Fibroblast of the aortic adventitia (primary cell): Measurements from ENCODE around the gene ZC3H12C. TPM values are rescaled to one million over a fixed set of nuclear protein-coding genes. Genes with fewer than 3 reads are reported as not detected.

Experiments
- DNase-seq: peaks from one replicate; pipeline ENCODE4 v3.0.0-alpha.2; 2010; ENCODE audit warnings: low read depth
- H3K4me3 ChIP-seq: 2 replicates; pipeline ENCODE4 v1.5.1; 2011; ENCODE audit warnings: low read depth, mild to moderate bottlenecking, control low read depth, low read length, moderate library complexity
- CTCF ChIP-seq: IDR thresholded peaks from 2 replicates; pipeline ENCODE4 v1.5.1; 2011; ENCODE audit warnings: mild to moderate bottlenecking, low read length, control low read depth, inconsistent platforms; ENCODE audit not compliant: insufficient read depth
- total RNA-seq: library from RNA; depleted of rRNA; stranded (reverse); fragments of >200 nt; gene quantifications from 2 replicates; pipeline ENCODE4 v1.2.3, GENCODE V29; 2012; ENCODE audit warnings: low replicate concordance

Gene ZC3H12C
- total RNA-seq, 1 donor = 17.4 TPM

- DNase-seq = peak; percentile 79
- TF ChIP-seq CTCF = no peak
- H3K4me3 ChIP-seq = no peak overlapping the region
Observed at GRCh38 chr11:110196241-110196754, 103.1 kb downstream of the ZC3H12C start.

DNA sequence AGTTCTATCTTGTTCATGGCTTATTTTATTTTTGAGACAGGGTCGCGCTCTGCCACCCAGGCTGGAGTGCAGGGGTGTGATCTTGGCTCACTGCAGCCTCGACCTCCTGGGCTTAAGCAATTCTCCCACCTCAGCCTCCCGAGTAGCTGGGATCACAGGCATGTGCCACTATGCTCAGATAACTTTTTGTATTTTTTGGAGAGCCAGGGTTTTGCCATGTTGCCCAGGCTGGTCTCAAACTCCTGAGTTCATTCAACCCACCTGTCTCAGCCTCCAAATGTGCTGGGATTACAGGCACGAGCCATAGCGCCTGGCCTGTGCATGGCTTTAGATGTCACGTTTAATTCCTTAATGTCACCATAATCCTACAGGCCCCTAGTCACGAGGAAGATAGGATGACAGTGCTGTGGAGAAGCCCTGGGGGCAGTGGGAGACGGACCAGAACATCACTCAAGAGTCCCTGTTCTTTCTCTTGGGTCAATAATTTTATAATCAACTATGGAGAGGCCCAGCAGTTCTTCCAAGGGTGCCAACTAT lies 103.8 kb downstream of the ZC3H12C start:
- no peak overlapping the region for H3K4me3 ChIP-seq
- TF ChIP-seq CTCF = no peak
- DNase-seq = no peak

DNA sequence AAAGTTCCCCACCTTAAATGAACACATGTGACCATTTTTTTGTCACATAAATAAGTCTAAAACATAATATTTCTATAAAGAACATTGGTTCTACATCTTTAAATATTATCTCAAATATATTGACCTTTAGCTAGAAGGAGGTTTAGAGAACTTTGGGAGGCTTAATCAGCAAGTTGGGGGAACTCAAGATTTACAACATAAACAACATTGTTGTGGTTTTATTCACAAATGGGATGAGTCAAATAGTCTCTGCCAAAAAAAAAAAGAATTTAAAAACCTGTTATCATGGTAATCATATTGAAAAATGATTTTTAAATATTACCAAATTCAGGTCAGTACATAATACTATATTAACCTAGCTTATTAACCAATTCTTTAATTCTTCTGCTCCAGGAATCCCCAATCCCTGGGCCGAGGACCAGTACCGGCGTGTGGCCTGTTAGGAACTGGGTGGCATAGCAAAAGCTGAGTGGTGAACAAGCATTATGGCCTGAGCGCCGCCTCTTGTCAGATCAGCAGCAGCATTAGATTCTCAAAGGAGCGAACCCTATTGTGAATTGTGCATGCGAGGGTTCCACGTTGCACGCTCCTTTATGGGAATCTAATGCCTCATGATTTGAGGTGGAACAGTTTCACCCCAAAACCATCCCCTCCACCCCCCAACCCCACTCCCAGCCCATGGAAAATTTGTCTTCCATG lies 105.0 kb downstream of the ZC3H12C start:
- no peak for DNase-seq
- no peak for TF ChIP-seq CTCF
- no peak overlapping the region for H3K4me3 ChIP-seq

DNA sequence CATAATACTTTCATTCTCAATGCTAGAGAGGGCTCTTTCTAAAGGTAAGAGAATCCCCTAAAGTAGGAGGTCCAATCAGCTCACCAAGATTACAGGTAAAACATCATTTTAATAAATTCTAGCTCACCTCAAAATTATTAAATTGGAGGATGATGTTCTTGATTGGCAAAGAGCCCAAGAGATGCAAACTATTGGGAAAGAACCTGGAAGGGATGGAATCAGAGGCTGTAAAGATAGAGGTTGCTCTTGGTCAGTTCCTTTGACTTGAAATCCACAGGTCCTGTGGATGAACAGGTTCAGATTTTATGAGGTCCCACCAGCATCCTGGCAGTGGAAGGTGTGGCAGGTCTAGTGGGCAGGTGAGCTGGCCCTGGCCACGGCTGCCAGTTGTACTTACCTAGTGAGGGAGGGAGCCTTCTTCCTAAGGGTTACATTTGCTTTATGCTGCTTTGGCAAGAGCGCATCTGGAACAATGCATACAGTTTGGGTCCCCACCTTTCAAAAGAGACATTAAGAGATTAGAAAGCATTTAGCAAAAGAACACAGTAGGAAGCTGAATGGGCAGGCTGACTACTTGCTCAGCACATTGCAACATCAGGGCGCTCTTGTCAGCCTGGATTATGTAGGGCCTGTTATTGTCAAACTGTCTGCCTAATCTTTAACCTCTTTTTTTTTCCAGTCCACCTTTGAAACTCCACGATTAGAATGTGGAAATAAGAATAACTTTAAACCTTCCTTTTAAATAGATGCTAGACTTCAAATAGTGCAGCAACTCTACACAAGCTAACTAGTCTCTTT lies 106.2 kb downstream of the ZC3H12C start:
- peak; percentile 80 for DNase-seq
- TF ChIP-seq CTCF = no peak
- H3K4me3 ChIP-seq = no peak overlapping the region

DNA sequence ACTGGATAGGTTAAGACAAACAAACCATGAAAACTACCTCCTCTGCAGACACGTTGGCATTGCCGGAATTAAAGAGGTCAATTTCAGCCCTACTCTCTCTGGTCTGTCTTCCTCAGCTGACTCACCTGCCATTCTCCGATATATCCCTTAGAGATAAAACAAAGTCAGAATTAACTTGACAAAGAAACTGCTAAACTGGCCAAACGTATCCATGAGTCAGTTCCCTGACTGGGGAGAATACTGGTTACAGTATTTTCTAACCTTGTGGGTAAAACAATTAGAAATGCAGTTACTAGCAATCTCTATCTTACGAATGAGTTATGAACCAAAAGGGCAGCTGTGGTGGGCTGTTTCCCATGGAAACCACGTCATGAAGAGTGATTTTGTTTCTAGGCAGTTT lies 107.0 kb downstream of the ZC3H12C start:
- no peak overlapping the region for H3K4me3 ChIP-seq
- no peak for TF ChIP-seq CTCF
- peak; percentile 72 for DNase-seq

- no peak overlapping the region for H3K4me3 ChIP-seq
- no peak for TF ChIP-seq CTCF
- no peak for DNase-seq
Observed at GRCh38 chr11:110200836-110201235, 107.6 kb downstream of the ZC3H12C start.
